K562 (cell line): ENCODE measurements around the gene NAPA. TPM values are rescaled to one million over a fixed set of nuclear protein-coding genes. Genes with fewer than 3 reads are reported as not detected.

Experiments
- ATAC-seq: fragments of 200-7000 bp; cut with Tn5 transposase; 3 replicates; pipeline ENCODE4 v1.9.1; 2020; ENCODE audit warnings: moderate library complexity
- BruUV-seq: library from RNA; stranded (reverse); fragments of 400-500 nt; replicated peaks from 2 replicates; lab custom pipeline; 2021; lab: Mats Ljungman, UMichigan
- CTCF ChIA-PET: fragments of 300-600 bp; formaldehyde crosslinking; extraction: SDS; loops from one replicate; lab custom pipeline; 2021; ENCODE audit warnings: low intra/inter-chr PET ratio; lab: Yijun Ruan, JAX
- POLR2A ChIA-PET: fragments of 300-600, 350-650 bp; sonication (Branson Sonifier 250); formaldehyde crosslinking; extraction: SDS; loops from one replicate; lab custom pipeline; 2021; ENCODE audit warnings: antibody characterized with exemption, inconsistent platforms; lab: Yijun Ruan, JAX
- DNase-seq, 4 experiments: peaks; one replicate each; pipeline versions ENCODE4 v3.0.0 to v3.0.0-alpha.2; 2011 to 2018; ENCODE audit warnings: low spot score in 3 of 4, mixed read lengths in 3 of 4; ENCODE audit errors: extremely low read depth in 1 of 4
- FAIRE-seq: peaks from 2 replicates; lab custom pipeline; 2011; peaks lifted over from hg19 to GRCh38; lab: Jason Lieb, UNC
- H2AFZ ChIP-seq: 2 replicates; pipeline ENCODE4 v1.6.0; 2011; ENCODE audit warnings: low read depth, low read length, control low read depth, inconsistent platforms
- H3K27ac ChIP-seq: fragments of 200-600 bp; 3 replicates; pipeline ENCODE4 v1.8.0; 2011; ENCODE audit warnings: low read depth, mild to moderate bottlenecking, control low read depth, inconsistent platforms, low read length, moderate library complexity, mixed read lengths; ENCODE audit errors: extremely low read depth
- H3K27me3 ChIP-seq, 2 experiments: fragments of 300-600 bp in 1 of 2; 2 replicates in 1 of 2; 3 replicates in 1 of 2; pipeline versions ENCODE4 v1.6.0 to v1.8.0; 2011; ENCODE audit warnings: inconsistent platforms in 2 of 2, low read length in 2 of 2, mild to moderate bottlenecking in 1 of 2, mixed read lengths in 1 of 2, moderate library complexity in 1 of 2; ENCODE audit not compliant: control insufficient read depth in 2 of 2, insufficient read depth in 2 of 2
- H3K36me3 ChIP-seq: fragments of 300-600 bp; 3 replicates; pipeline ENCODE4 v1.8.0; 2011; ENCODE audit warnings: mild to moderate bottlenecking, low read length, inconsistent platforms; ENCODE audit not compliant: control insufficient read depth, insufficient read depth
- H3K4me1 ChIP-seq, 2 experiments: fragments of 200-600 bp in 1 of 2; replicated peaks in 1 of 2; 2 replicates in 1 of 2; 3 replicates in 1 of 2; pipeline versions ENCODE4 v1.5.1 to v1.8.0; 2011; ENCODE audit warnings: inconsistent platforms in 2 of 2, low read length in 2 of 2, mild to moderate bottlenecking in 1 of 2, mixed read lengths in 1 of 2, moderate library complexity in 1 of 2; ENCODE audit not compliant: control insufficient read depth in 2 of 2, insufficient read depth in 2 of 2
- H3K4me2 ChIP-seq: 2 replicates; pipeline ENCODE4 v1.6.1; 2011; ENCODE audit warnings: low read length, control low read depth, inconsistent platforms, mixed read lengths; ENCODE audit not compliant: insufficient read depth
- H3K4me3 ChIP-seq: fragments of 200-600 bp; sonication (generic), shearing (Covaris generic); 2 replicates; pipeline ENCODE4 v1.5.1; 2016; ENCODE audit warnings: control low read depth, inconsistent platforms
- H3K79me2 ChIP-seq: fragments of 200-600 bp; 3 replicates; pipeline ENCODE4 v1.8.0; 2011; ENCODE audit warnings: low read length, inconsistent platforms; ENCODE audit not compliant: control insufficient read depth, insufficient read depth
- H3K9ac ChIP-seq, 2 experiments: 2 replicates each; pipeline versions ENCODE4 v1.6.0 to v1.6.1; 2011; ENCODE audit warnings: low read depth in 2 of 2, low read length in 2 of 2, control low read depth in 1 of 2, inconsistent platforms in 1 of 2, mild to moderate bottlenecking in 1 of 2, mixed read lengths in 1 of 2; ENCODE audit not compliant: insufficient read depth in 1 of 2
- H3K9me1 ChIP-seq: one replicate; pipeline ENCODE4 v1.6.0; 2011; ENCODE audit warnings: inconsistent platforms, mild to moderate bottlenecking, low read length, moderate library complexity; ENCODE audit not compliant: control insufficient read depth, insufficient read depth
- H3K9me3 ChIP-seq: replicated peaks from 2 replicates; pipeline ENCODE4 v1.5.1; 2011; ENCODE audit warnings: low read depth, low read length, inconsistent platforms; ENCODE audit not compliant: control insufficient read depth, insufficient read depth
- H4K20me1 ChIP-seq: replicated peaks from 2 replicates; pipeline ENCODE4 v1.6.1; 2011; ENCODE audit warnings: low read length, inconsistent platforms, mixed read lengths; ENCODE audit not compliant: control insufficient read depth, insufficient read depth
- HES1 ChIP-seq: fragments of 450-650 bp; IDR thresholded peaks from 2 replicates; pipeline ENCODE4 v1.6.1; 2016; ENCODE audit warnings: low read depth, mild to moderate bottlenecking, moderate library complexity
- MAFF ChIP-seq: IDR thresholded peaks from 2 replicates; pipeline ENCODE4 v1.6.1; 2012; ENCODE audit warnings: low read length, improper control_type of control experiment
- NCOA1 ChIP-seq: fragments of 450-650 bp; IDR thresholded peaks from 2 replicates; pipeline ENCODE4 v1.6.1; 2016; ENCODE audit warnings: low read depth
- NR2C1 ChIP-seq, 2 experiments: fragments of 450-650 bp; IDR thresholded peaks; 2 replicates each; pipeline ENCODE4 v1.6.1; 2017; ENCODE audit warnings: mild to moderate bottlenecking in 2 of 2, antibody characterized with exemption in 1 of 2, inconsistent platforms in 1 of 2, missing compliant biosample characterization in 1 of 2, missing genetic modification characterization in 1 of 2
- RBM25 ChIP-seq: fragments of 200-400 bp; formaldehyde crosslinking; IDR thresholded peaks from 2 replicates; pipeline ENCODE4 v1.6.1; 2018; ENCODE audit warnings: low read length, low read depth, moderate library complexity; ENCODE audit not compliant: severe bottlenecking
- TGIF2 ChIP-seq: sonication (generic); formaldehyde crosslinking; IDR thresholded peaks from 2 replicates; pipeline ENCODE4 v1.8.1; 2022; ENCODE audit warnings: mild to moderate bottlenecking, missing genetic modification reagents, moderate library complexity
- ZBTB7A ChIP-seq: IDR thresholded peaks from 2 replicates; pipeline ENCODE4 v1.6.1; 2011; ENCODE audit warnings: low read depth, mild to moderate bottlenecking, low read length, moderate library complexity, borderline replicate concordance; ENCODE audit not compliant: control insufficient read depth
- WGBS: fragments of 100-300 bp; shearing (Covaris generic); methylation state at CpG from one replicate; pipeline ENCODE4 v1.1.6; 2016; ENCODE audit warnings: low coverage, mixed read lengths; ENCODE audit not compliant: insufficient coverage; ENCODE audit errors: missing lambda C conversion rate; 5-methylcytosine and 5-hydroxymethylcytosine counted together
- in situ Hi-C: fragments of 300-500 bp; cut with MboI; formaldehyde crosslinking; loops from 4 replicates; pipeline ENCODE4 v1.15.0; 2018; ENCODE audit warnings: inconsistent platforms, mixed read lengths
- intact Hi-C: fragments of 100-400 bp; cut with micrococcal nuclease; formaldehyde crosslinking; loops from 2 replicates; pipeline ENCODE4 v1.14.2; 2022
- polyA plus RNA-seq, 8 experiments: library from polyadenylated mRNA; depleted of rRNA in 4 of 8; stranded (reverse) in 5 of 8; unstranded in 3 of 8; fragments of >200 nt; fragmentation: Nextera tagmentation in 2 of 8; fragmentation: Illumina TruSeq in 1 of 8; extraction: Ambion mirVana in 2 of 8; extraction: Trizol in 1 of 8; gene quantifications; 2 replicates each; pipeline versions ENCODE4 v1.2.1 to v1.2.3, GENCODE V29; 2011 to 2014; ENCODE audit warnings: inconsistent platforms in 1 of 8, missing spikeins in 1 of 8
- total RNA-seq, 7 experiments: library from RNA; depleted of rRNA in 6 of 7; stranded (reverse); fragments of >200 nt in 6 of 7; fragmentation: Illumina TruSeq in 2 of 7; extraction: Trizol in 2 of 7; gene quantifications; 2 replicates each; pipeline versions ENCODE4 v1.2.1 to v1.2.3, GENCODE V29; 2011 to 2021; ENCODE audit warnings: low replicate concordance in 1 of 7
- TF ChIP-seq, protein P1 (sequence below): fragments of 450-650 bp; IDR thresholded peaks from 2 replicates; pipeline ENCODE4 v1.6.1; 2018; ENCODE audit not compliant: partially characterized antibody

Gene NAPA
- total and polyA plus RNA-seq, 9 of the 15 experiments (the other 6 are each of a cell fraction or from before 2014, with no cell fraction given) = 5.4 to 98.6 (median 77.5) TPM

DNA sequence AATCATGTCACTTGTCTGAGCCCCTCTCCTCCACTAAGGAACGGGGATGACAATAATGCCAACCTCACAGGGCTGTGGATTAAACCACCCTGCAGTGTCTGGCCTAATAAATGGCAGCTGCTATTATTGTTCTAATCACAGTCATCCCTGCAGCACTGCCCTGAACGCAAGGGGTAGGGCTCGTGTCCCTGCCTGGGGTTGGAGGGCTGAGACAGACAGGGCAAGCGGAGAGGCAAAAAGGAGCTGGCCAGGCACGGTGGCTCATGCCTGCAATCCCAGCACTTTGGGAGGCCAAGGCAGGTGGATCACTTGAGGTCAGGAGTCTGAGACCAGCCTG lies 20.7 kb downstream of the NAPA start (continued):
- TF ChIP-seq, protein P1, sequence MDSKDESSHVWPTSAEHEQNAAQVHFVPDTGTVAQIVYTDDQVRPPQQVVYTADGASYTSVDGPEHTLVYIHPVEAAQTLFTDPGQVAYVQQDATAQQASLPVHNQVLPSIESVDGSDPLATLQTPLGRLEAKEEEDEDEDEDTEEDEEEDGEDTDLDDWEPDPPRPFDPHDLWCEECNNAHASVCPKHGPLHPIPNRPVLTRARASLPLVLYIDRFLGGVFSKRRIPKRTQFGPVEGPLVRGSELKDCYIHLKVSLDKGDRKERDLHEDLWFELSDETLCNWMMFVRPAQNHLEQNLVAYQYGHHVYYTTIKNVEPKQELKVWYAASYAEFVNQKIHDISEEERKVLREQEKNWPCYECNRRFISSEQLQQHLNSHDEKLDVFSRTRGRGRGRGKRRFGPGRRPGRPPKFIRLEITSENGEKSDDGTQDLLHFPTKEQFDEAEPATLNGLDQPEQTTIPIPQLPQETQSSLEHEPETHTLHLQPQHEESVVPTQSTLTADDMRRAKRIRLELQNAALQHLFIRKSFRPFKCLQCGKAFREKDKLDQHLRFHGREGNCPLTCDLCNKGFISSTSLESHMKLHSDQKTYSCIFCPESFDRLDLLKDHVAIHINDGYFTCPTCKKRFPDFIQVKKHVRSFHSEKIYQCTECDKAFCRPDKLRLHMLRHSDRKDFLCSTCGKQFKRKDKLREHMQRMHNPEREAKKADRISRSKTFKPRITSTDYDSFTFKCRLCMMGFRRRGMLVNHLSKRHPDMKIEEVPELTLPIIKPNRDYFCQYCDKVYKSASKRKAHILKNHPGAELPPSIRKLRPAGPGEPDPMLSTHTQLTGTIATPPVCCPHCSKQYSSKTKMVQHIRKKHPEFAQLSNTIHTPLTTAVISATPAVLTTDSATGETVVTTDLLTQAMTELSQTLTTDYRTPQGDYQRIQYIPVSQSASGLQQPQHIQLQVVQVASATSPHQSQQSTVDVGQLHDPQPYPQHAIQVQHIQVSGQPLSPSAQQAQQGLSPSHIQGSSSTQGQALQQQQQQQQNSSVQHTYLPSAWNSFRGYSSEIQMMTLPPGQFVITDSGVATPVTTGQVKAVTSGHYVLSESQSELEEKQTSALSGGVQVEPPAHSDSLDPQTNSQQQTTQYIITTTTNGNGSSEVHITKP = no peak
- TF ChIP-seq, all 486 proteins: peak for 0

DNA sequence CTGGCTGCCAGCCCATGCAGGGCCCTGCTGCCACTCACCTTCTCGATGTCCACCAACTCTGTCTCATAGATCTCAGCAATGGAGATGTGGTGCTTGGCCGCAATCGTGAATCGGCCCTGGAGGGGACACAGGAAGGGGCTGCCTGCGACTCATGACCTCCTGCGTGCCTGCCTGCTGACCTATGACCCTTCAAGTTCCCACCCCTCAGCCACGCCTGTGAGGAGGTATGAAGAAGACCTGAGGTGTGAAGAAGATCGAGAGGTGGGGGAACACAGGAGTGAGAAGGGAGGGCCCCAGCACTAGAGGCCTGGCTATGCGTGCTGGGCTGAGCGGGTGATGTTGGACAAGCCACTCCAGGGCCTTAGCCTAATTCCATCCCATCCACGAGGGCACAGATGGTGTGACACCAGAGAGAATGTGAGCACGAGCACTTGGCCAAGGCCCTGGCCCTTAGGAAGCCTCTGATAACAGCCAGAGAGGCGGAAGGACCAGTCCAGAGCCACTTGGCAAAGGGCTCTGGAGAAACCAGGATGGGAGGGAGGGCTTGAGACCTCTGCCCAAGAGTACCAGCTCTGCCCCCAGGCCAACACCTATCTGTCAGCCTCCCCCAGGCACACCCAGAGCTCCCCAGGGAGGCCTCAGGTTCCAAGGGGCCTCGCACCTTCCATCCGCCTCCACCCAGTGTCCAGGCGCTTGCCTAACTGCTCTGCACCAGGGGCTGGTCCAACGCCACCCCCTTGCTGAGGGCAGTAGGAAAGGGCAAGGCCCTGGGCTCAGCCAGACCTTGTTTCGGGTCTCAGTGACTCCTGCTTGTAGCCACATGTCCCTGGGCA lies 21.3 kb downstream of the NAPA start:
- CTCF ChIA-PET = no interaction called here

More for the DNA sequence above, 21.3 kb downstream of the NAPA start:
- Histone ChIP-seq H3K4me3 (no peak overlapping the region), H3K4me2 (no peak overlapping the region), H3K9ac (peak overlapping the region in 1 of 2 experiments; percentile 72; a peak in 2 of 4 replicates), H4K20me1 (0 out of 2 replicates have a peak, but pooled peaks cover 2% of the 10 kb centered on the region), H3K36me3 (peaks cover 78% of the 10 kb centered on the region), H3K27ac (no peak overlapping the region), H3K9me3 (no peaks in the 10 kb centered on the region), H3K9me1 (peaks cover 5% of the 10 kb centered on the region), H3K27me3 (no peaks in the 10 kb centered on the region), H3K79me2 (peaks cover 2% of the 10 kb centered on the region; the same call in 1 of the 3 replicates), H3K4me1 (peaks cover 28 to 81% of the 10 kb centered on the region in 2 experiments; a peak in 4 of 5 replicates), H2AFZ (no peak overlapping the region)
- TF ChIP-seq NR2C1 (IDR thresholded peaks at IDR 0.05) (peak; percentile 33; the same call in 1 of the 2 replicates), NR2C1 (tag; IDR thresholded peaks at IDR 0.05) (no peak), MAFF (no peak), RBM25 (no peak), TGIF2 (no peak), ZBTB7A (peak; percentile 32; the same call in 1 of the 2 replicates), NCOA1 (no peak), HES1 (no peak)
- no peak for ATAC-seq
- in situ Hi-C loops (no loop called here), intact Hi-C loops (no loop called here)
- WGBS = 74% methylated on average over 14 of the region's 18 CpGs
- BruUV-seq = no TSS peak
- DNase-seq = no peak
- POLR2A ChIA-PET = no interaction called here
- FAIRE-seq = peak; percentile 32
